IPS-18a (cell line): ENCODE measurements around the gene CTSG.

Experiments
- H3K27ac ChIP-seq: one replicate; pipeline ENCODE4 v1.5.1; 2013; ENCODE audit warnings: low read length
- H3K27me3 ChIP-seq: one replicate; pipeline ENCODE4 v1.6.1; 2013; ENCODE audit warnings: mild to moderate bottlenecking, low read length; ENCODE audit not compliant: control insufficient read depth, insufficient read depth
- H3K36me3 ChIP-seq: one replicate; pipeline ENCODE4 v1.6.1; 2013; ENCODE audit warnings: low read depth, low read length; ENCODE audit not compliant: control insufficient read depth
- H3K4me1 ChIP-seq: one replicate; pipeline ENCODE4 v1.6.1; 2013; ENCODE audit warnings: low read depth, low read length; ENCODE audit not compliant: control insufficient read depth
- H3K4me3 ChIP-seq: one replicate; pipeline ENCODE4 v1.5.1; 2013; ENCODE audit warnings: low read length
- H3K9ac ChIP-seq: one replicate; pipeline ENCODE4 v1.6.1; 2013; ENCODE audit warnings: mild to moderate bottlenecking, low read length, moderate library complexity
- H3K9me3 ChIP-seq: one replicate; pipeline ENCODE4 v1.6.1; 2013; ENCODE audit warnings: low read depth, low read length; ENCODE audit not compliant: control insufficient read depth

CTSG gene, protein sequence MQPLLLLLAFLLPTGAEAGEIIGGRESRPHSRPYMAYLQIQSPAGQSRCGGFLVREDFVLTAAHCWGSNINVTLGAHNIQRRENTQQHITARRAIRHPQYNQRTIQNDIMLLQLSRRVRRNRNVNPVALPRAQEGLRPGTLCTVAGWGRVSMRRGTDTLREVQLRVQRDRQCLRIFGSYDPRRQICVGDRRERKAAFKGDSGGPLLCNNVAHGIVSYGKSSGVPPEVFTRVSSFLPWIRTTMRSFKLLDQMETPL

DNA sequence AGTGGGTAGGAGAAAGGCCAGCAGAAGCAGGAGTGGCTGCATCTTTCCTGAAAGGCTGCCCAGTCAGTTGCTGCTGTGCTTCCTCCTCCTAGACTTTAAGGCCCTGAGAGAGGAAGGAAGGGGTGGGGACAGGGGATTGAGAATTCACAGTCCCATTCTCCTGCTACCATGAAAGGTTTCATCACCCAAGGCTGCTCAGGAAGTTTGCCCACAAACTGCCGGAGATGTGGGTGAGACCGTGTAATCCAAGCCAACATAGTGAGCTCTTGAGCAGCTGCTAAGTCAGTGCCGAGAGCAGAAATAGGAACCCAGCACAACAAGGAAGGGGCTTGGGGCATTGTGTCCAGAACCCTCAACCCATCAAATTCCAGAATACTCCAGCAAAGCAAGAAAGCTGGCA, at the start of gene CTSG:
TSS of gene CTSG (minus strand) at position 69 of the 400 bp plus-strand sequence. CDS start at position 42, 27 bp downstream.
- Histone ChIP-seq H3K9me3 (no peaks in the 10 kb centered on the region), H3K9ac (no peak within 1 kb of the TSS)

DNA sequence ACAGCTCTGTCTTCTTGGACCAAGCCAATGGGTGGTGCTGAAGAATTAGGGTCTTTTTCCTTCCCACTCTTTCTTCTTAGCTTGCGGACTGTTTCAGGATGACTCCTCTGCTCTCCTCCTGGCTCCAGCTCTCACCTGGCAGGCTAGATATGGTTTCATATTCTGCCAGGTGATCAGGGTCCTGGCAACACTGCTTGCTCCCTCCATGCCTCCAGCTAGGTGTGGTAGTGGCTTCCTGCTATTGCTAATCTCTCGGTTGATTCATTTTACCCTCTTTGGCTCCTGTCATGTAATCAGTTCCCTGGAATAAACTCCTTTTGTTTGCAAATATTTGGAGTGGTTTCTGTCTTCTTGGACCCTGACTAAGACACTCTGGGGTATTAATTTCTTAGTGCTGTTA, 37.7 kb upstream of the CTSG start:
- H3K36me3 ChIP-seq: no peaks in the 10 kb centered on the region
- no peak overlapping the region for H3K27ac ChIP-seq
- H3K9me3 ChIP-seq: no peaks in the 10 kb centered on the region
- no peaks in the 10 kb centered on the region for H3K27me3 ChIP-seq
- no peak overlapping the region for H3K4me3 ChIP-seq
- H3K4me1 ChIP-seq: peaks cover 4% of the 10 kb centered on the region
- no peak overlapping the region for H3K9ac ChIP-seq

More for the DNA sequence above, at the start of gene CTSG:
- H3K4me1 ChIP-seq: no peaks in the 10 kb centered on the region
- H3K36me3 ChIP-seq: no peaks in the 10 kb centered on the region
- H3K27ac ChIP-seq: no peak within 1 kb of the TSS
- no peak within 1 kb of the TSS for H3K4me3 ChIP-seq
- H3K27me3 ChIP-seq: no peaks in the 10 kb centered on the region

DNA sequence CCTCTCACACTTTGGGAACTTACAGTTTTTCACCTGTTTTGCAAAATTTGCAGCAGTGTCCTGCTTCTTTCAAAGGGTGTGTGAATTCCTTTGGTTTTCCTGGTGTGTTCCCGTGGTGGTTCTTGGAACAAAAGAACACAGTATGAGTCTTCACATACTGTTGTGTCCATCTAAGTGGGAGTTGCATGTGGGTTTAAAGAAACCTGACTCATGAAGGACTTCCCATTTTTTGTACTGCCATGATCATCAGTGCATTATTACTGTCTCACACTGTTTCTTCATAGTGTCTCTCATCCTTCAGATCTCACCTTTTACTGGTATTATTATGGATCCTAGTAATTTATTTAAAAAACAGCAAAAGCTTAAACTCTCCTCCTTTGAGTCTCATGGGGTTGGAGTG, 37.2 kb upstream of the CTSG start:
- H3K4me3 ChIP-seq: no peak overlapping the region
- no peaks in the 10 kb centered on the region for H3K27me3 ChIP-seq
- H3K4me1 ChIP-seq: peaks cover 4% of the 10 kb centered on the region
- no peaks in the 10 kb centered on the region for H3K36me3 ChIP-seq
- no peak overlapping the region for H3K9ac ChIP-seq
- no peaks in the 10 kb centered on the region for H3K9me3 ChIP-seq
- H3K27ac ChIP-seq: no peak overlapping the region

DNA sequence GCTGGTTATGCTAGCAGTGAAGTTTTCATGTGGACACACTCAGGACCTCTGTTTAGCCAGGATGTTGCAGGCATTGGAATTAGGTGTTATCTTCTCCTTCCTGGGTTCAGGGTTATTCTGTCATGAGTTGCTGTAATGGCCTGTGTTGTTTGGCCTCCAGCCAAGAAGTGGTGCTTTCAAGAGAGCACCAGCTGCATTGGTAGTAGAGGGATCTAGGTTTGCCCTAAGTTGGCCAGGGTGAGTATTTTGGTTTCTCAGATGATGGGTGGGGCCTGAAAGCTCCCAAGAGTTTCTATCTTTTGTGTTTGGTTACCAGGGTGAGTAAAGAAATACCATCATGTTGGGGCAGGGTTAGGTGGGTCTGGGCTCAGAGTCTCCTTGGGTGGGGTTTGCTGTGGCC, 36.1 kb upstream of the CTSG start:
- Histone ChIP-seq H3K4me1 (peaks cover 4% of the 10 kb centered on the region), H3K9ac (no peak overlapping the region), H3K4me3 (no peak overlapping the region), H3K9me3 (no peaks in the 10 kb centered on the region), H3K36me3 (no peaks in the 10 kb centered on the region), H3K27me3 (no peaks in the 10 kb centered on the region), H3K27ac (no peak overlapping the region)

DNA sequence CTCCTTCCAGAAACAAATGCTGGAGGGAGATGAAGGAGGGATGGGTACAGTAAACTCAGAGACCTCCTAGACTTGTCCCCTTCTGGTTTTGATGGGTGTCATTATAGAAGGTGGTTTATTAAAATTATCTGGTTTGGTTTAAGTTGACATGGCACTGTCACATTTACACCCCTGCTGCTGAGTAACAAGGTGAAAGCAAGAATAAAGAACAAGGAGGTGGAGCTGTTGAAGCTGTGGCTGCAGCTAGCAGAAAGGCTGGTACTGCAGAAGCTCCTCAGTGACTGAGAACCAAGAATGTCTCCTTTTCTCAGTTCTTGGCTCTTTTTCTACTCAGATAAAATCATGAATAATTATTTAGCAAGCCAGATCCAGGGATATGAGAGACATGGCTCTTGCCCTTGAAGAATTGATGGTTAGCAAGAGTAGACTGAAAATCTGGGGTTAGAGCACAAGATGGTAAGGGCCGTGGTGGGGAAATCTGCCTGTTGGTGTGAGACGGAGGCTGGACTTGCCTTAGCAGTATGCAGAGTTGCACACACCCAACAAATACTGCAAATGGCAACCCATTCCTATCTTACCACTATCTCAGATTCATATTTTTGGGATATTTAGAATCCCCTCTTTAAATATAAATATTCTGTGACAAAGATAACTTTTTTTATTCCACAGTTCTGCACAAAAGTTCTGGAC, 33.8 kb upstream of the CTSG start, which contains the start of gene GZMH:
TSS of gene GZMH (minus strand) at position 31 of the 690 bp plus-strand sequence. CDS start 72 bp downstream, outside the sequence.
- Histone ChIP-seq H3K4me1 (peaks cover 4% of the 10 kb centered on the region), H3K27ac (no peak within 1 kb of the TSS), H3K27me3 (no peaks in the 10 kb centered on the region), H3K9ac (no peak within 1 kb of the TSS), H3K9me3 (no peaks in the 10 kb centered on the region), H3K36me3 (no peaks in the 10 kb centered on the region), H3K4me3 (no peak within 1 kb of the TSS)

DNA sequence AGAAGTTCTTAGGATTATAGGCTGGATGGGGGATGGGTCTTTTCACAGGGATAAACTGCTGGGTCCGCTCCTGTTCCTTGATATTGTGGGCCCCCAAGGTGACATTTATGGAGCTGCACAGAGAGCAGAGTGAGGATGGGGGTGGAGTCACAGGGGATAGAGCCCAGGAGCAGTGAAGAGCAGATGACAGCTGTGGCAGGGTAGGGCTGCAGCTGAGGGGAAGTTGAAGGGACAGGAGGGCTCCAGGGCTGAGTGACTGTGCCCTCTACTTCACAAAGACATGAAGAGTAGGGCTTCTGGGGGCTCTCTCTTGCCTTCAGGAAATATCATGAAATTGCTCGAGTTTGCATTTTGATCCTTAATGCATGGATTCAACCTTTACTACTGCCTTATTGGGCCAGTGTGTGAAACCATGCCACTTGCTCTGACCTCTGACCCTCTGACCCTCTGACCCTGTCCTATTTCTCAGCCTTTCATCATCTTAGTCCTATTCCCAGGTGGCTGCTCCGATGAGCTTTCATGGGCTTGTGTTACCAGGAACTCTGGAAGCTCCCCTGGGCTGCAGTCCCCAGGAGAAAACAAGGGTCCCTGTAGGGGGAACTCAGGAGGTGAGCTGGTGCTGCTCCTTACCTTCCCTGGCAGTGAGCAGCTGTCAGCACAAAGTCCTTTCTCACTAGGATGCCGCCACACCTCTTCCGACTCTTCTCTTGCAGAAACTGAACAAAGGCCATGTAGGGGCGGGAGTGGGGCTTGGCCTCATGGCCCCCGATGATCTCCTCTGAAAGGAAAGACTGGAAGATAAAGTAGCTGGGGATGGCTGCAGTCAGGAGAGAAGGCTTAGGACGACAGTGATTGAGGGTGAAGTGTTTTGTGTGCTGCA, 31.8 kb upstream of the CTSG start:
- Histone ChIP-seq H3K36me3 (no peaks in the 10 kb centered on the region), H3K9me3 (no peaks in the 10 kb centered on the region), H3K9ac (no peak overlapping the region), H3K4me1 (no peaks in the 10 kb centered on the region), H3K27me3 (no peaks in the 10 kb centered on the region), H3K27ac (no peak overlapping the region), H3K4me3 (no peak overlapping the region)

DNA sequence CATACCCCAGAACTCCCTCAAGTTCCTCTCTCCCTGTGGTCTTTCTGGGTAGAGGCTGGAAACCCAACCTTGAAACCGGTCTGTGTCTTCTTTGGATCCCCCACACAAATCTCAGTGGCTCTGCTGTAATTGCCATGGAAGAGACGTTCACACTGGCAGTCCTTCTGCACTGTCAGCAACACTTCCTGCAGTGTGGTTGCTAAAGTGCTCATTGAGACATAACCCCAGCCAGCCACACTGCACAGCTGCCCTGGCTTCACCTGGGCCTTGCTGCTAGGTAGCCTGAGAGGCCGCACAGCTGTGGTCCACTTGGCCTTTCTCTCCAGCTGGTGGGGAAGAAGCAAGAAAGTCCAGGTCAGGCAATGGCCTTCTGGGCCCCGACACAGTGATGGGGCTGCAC, 31.0 kb upstream of the CTSG start:
- Histone ChIP-seq H3K4me3 (no peak overlapping the region), H3K36me3 (no peaks in the 10 kb centered on the region), H3K4me1 (no peaks in the 10 kb centered on the region), H3K9ac (no peak overlapping the region), H3K27ac (no peak overlapping the region), H3K9me3 (no peaks in the 10 kb centered on the region), H3K27me3 (no peaks in the 10 kb centered on the region)

DNA sequence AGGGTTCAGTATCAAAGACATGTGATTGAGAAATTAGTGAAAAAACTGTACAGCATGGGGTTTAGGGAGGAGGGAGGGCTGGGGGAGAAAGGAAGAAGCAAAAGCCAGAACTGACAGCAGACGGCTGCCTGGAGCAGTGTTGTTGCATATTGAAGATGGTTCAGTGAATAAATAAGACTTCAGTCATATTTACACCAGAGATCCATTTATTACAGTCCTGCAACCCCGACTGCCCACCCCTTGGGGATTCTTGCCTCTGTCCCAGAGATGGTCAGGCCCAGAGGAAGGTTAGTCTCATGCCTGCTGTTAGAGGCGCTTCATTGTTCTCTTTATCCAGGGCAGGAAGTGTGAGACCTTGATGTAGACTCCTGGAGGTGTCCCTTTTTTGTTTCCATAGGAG, 30.2 kb upstream of the CTSG start:
- Histone ChIP-seq H3K4me3 (no peak overlapping the region), H3K9me3 (no peaks in the 10 kb centered on the region), H3K36me3 (no peaks in the 10 kb centered on the region), H3K9ac (no peak overlapping the region), H3K27me3 (no peaks in the 10 kb centered on the region), H3K27ac (no peak overlapping the region), H3K4me1 (no peaks in the 10 kb centered on the region)

DNA sequence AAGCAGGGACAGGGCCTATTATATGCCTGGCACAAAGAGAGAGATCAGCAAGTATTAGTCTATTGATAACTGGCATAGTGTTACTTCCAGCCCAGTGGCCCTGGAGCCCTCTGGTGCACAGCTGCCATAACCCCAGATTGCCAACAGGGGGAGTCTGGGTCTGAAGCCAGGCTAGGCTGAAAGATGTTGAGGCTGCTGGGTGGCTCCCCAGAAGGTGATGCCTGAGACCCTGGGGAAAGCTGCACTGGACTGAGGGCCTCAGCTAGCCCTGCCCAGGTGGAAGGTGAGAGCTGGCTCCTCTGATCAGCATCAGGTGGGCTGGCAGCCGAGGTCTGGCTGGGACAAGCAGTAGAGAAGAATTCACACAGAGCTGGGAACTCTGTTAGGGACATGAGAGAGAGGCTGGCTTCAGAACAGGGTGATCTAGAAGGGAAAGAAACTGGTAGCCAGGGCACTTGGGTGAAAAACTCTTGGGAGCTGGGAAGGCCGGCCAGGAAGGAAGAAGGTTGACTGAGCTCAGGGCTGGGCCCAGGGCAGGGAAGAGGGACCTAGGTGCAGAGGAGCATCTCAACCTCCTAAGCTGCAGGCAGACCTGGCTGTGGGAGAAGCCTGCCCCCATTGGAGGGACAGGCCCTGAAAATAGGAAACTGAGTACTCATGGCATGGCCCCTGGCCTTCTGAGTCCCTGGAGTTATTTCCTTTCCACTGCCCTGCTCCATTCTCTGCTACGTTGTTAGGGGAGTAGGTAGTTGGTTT, 29.6 kb upstream of the CTSG start:
- Histone ChIP-seq H3K36me3 (no peaks in the 10 kb centered on the region), H3K27me3 (no peaks in the 10 kb centered on the region), H3K9me3 (no peaks in the 10 kb centered on the region), H3K4me3 (no peak overlapping the region), H3K27ac (no peak overlapping the region), H3K9ac (no peak overlapping the region), H3K4me1 (no peaks in the 10 kb centered on the region)

DNA sequence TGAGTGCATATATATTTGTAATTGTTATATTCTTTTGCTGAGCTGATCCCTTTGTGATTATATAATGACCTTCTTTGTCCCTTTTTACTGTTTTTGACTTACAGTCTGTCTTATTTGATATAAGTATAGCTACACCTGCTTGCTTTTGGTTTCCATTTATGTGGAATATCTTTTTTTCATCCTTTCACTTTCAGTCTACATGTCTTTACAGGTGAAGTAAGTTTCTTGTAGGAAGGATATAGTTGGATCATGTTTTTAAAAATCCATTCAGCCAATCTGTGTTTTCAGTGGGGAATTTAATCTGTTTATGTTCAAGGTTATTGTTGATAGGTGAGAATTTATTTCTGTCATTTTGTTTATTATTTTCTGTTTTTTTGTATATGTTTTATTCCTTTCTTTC, 21.4 kb upstream of the CTSG start:
- peaks cover 11% of the 10 kb centered on the region for H3K9me3 ChIP-seq

More for the DNA sequence above, 21.4 kb upstream of the CTSG start:
- Histone ChIP-seq H3K4me3 (no peak overlapping the region), H3K27me3 (no peaks in the 10 kb centered on the region), H3K4me1 (no peaks in the 10 kb centered on the region), H3K27ac (no peak overlapping the region), H3K9ac (no peak overlapping the region), H3K36me3 (no peaks in the 10 kb centered on the region)
